ENCODE measurements around the gene CREB3L2.
"Not testable (repeated sequence)": the region's sequence is repeated elsewhere in the genome, so short reads cannot be mapped to it uniquely, and the experiment has no call there.

Gene CREB3L2

GRCh38 chr7:138001529-138002095 is at the start of gene CREB3L2:
TSS of gene CREB3L2 (minus strand) at chr7:138002086. CDS start at chr7:138001705, 381 bp downstream.
- peak; percentile 17 to 37 for DNase-seq (ENCODE audit: low read depth in 2 of 2, low spot score in 1 of 2)

- no peak for DNase-seq (ENCODE audit: low read depth in 2 of 2, low spot score in 1 of 2)
Measured at GRCh38 chr7:138049505-138050116, 47.7 kb upstream of the CREB3L2 start.

- no peak for DNase-seq (ENCODE audit: low read depth in 2 of 2, low spot score in 1 of 2)
Measured at GRCh38 chr7:138047907-138048306, 46.0 kb upstream of the CREB3L2 start.

GRCh38 chr7:138044897-138045296 is 43.0 kb upstream of the CREB3L2 start:
- no peak for DNase-seq (ENCODE audit: low read depth in 2 of 2, low spot score in 1 of 2)

- DNase-seq (ENCODE audit: low read depth in 2 of 2, low spot score in 1 of 2), result not testable (repeated sequence)
Measured at GRCh38 chr7:138040063-138040462, 38.2 kb upstream of the CREB3L2 start.

- no peak for DNase-seq (ENCODE audit: low read depth in 2 of 2, low spot score in 1 of 2)
Measured at GRCh38 chr7:138036135-138036534, 34.2 kb upstream of the CREB3L2 start.

GRCh38 chr7:138033241-138033640 is 31.4 kb upstream of the CREB3L2 start:
- DNase-seq (ENCODE audit: low read depth in 2 of 2, low spot score in 1 of 2), result no peak

GRCh38 chr7:138032770-138033169 is 30.9 kb upstream of the CREB3L2 start:
- DNase-seq (ENCODE audit: low read depth in 2 of 2, low spot score in 1 of 2), result no peak

- DNase-seq (ENCODE audit: low read depth in 2 of 2, low spot score in 1 of 2), result no peak
Measured at GRCh38 chr7:138032186-138032585, 30.3 kb upstream of the CREB3L2 start.

- DNase-seq (ENCODE audit: low read depth in 2 of 2, low spot score in 1 of 2), result no peak
Measured at GRCh38 chr7:138030679-138031351, 28.9 kb upstream of the CREB3L2 start.

- no peak for DNase-seq (ENCODE audit: low read depth in 2 of 2, low spot score in 1 of 2)
Measured at GRCh38 chr7:138029941-138030340, 28.1 kb upstream of the CREB3L2 start.

- DNase-seq (ENCODE audit: low read depth in 2 of 2, low spot score in 1 of 2), result no peak
Measured at GRCh38 chr7:138029126-138029525, 27.2 kb upstream of the CREB3L2 start.

- DNase-seq (ENCODE audit: low read depth in 2 of 2, low spot score in 1 of 2), result no peak
Measured at GRCh38 chr7:138027100-138027499, 25.2 kb upstream of the CREB3L2 start.

- no peak for DNase-seq (ENCODE audit: low read depth in 2 of 2, low spot score in 1 of 2)
Measured at GRCh38 chr7:138025215-138026186, 23.6 kb upstream of the CREB3L2 start.

- DNase-seq (ENCODE audit: low read depth in 2 of 2, low spot score in 1 of 2), result no peak
Measured at GRCh38 chr7:138024765-138025164, 22.9 kb upstream of the CREB3L2 start.

- DNase-seq (ENCODE audit: low read depth in 2 of 2, low spot score in 1 of 2), result no peak
Measured at GRCh38 chr7:138024343-138024691, 22.4 kb upstream of the CREB3L2 start.

- no peak for DNase-seq (ENCODE audit: low read depth in 2 of 2, low spot score in 1 of 2)
Measured at GRCh38 chr7:138023618-138024342, 21.9 kb upstream of the CREB3L2 start.

GRCh38 chr7:138021889-138022288 is 20.0 kb upstream of the CREB3L2 start:
- no peak for DNase-seq (ENCODE audit: low read depth in 2 of 2, low spot score in 1 of 2)

- DNase-seq (ENCODE audit: low read depth in 2 of 2, low spot score in 1 of 2), result no peak
Measured at GRCh38 chr7:138017992-138018391, 16.1 kb upstream of the CREB3L2 start.

GRCh38 chr7:138015096-138015495 is 13.2 kb upstream of the CREB3L2 start:
- DNase-seq (ENCODE audit: low read depth in 2 of 2, low spot score in 1 of 2), result no peak

GRCh38 chr7:138014686-138015085 is 12.8 kb upstream of the CREB3L2 start:
- no peak for DNase-seq (ENCODE audit: low read depth in 2 of 2, low spot score in 1 of 2)

All from stimulated activated CD8-positive, alpha-beta memory T cell treated with anti-CD3 and anti-CD28 coated beads, Interleukin-4, amount 100 ng/mL, for 1 hour (primary cell).